GM21825 (cell line): Measurements from ENCODE around the gene PLCB3.
A peak's percentile ranks its signal among the peaks of the same experiment; 100 is the strongest.

Experiments
- ATAC-seq: cut with Tn5 transposase; IDR thresholded peaks from one replicate; pipeline ENCODE4 v1.9.1; 2021; ENCODE audit warnings: mild to moderate bottlenecking, moderate library complexity; ENCODE audit not compliant: unreplicated experiment

PLCB3 gene

DNA sequence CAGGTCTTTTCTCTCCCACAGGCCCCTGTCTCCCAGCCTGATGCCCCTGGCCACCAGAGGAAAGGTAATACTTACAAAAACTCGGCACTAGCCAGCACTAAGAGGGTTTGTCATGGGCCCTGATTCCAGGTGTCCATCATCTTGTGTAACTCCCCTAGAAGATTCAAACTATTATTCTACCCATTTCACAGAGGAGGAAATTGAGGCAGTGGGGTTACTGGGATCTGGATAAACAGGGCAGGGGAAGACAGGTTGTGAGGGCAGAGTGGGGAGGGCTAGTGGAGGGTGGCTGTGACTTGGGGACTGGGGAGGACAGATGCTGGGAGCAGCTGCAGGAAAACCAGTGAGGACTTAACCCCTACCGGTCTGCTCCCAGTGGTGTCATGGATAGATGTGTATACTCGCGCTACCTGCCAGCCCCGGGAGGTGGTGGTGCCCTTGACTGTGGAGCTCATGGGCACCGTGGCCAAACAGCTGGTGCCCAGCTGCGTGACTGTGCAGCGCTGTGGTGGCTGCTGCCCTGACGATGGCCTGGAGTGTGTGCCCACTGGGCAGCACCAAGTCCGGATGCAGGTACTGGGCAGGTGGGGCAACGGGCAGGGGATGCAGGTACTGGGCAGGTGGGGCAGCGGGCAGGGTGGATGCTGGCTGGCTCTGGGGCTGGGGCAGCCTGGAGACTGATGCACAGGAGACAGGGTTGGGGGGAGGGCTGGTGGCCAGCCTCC lies 15.7 kb upstream of the PLCB3 start:
- no peak for ATAC-seq

DNA sequence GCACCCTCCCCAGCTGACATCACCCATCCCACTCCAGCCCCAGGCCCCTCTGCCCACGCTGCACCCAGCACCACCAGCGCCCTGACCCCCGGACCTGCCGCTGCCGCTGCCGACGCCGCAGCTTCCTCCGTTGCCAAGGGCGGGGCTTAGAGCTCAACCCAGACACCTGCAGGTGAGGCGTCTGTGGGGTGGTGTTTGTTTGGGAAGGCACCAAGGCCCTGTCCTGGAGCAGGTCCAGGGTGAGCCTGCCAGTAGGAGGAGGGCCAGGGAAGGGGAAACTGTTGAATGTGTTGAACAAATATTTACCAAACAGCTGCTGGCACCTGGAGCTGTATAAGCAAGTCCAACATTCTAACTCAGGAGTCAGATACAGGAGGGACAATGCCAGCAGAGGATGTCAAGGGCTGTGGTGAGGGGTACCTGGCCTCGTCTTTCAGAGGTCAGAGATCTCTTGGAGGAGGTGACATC lies 13.8 kb upstream of the PLCB3 start:
- ATAC-seq, result no peak

- ATAC-seq, result no peak
These were observed 13.3 kb upstream of the PLCB3 start for GRCh38 chr11:64238076-64238475.

- ATAC-seq, result no peak
These were observed 12.3 kb upstream of the PLCB3 start for GRCh38 chr11:64238999-64239398.

DNA sequence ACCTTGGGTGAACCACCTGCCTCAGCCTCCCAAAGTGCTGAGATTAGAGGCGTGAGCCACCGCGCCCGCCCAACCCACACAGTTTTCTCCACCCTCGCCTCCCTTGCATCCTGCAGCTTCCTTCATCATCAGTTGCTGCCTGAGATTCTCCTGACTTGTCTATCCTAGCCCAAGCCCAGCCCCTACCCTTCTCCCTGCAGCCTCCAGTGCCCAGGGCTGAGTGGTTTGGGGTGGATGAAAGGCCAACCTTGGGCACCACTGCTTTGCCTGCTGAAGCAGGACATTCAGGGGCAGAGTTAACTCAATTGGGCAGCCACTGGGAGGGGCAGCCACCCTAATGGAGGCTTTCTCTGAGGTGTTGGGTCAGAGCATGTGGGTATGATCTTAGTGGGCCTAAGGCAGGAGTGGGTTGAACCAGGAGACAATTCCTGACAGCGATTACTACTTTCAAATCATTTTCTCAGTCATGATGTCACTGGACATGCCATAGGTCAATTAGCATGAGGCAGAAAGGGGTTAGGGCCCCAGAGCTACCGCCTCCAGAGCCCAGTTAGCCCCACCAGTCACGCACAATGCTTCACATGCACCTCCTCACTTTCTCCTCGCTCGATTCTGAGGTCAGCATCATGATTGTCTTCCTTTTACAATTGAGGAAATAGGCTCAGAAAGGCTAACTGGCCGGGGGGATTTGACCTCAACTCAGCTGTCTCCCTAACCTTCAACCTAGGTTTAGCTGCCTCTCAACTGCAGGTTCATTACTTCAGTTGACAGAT lies 11.5 kb upstream of the PLCB3 start:
- no peak for ATAC-seq

GRCh38 chr11:64240435-64241240 lies 10.7 kb upstream of the PLCB3 start, which contains the start of gene FKBP2:
Gene FKBP2, plus strand, starts transcription at chr11:64241095. Its CDS starts 1,293 bp downstream, at chr11:64242388.
- ATAC-seq, result peak; percentile 56

DNA sequence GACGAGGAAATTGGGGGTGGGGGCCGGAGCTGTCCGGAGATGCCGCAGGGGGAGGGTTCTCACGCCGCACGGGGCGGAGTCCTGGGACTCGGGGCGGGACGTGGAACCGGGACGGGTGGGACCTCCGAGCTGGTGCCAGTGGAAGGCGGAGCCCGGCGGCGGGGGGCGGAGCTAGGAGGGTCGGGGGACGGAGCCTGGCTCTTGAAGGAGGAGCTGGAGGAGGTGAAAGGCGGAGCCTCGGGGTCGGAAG lies 10.2 kb upstream of the PLCB3 start:
- ATAC-seq, result peak; percentile 59

GRCh38 chr11:64241491-64242374 lies 9.6 kb upstream of the PLCB3 start:
- ATAC-seq, result peak; percentile 56

GRCh38 chr11:64243236-64243854 lies 8.0 kb upstream of the PLCB3 start:
- no peak for ATAC-seq

DNA sequence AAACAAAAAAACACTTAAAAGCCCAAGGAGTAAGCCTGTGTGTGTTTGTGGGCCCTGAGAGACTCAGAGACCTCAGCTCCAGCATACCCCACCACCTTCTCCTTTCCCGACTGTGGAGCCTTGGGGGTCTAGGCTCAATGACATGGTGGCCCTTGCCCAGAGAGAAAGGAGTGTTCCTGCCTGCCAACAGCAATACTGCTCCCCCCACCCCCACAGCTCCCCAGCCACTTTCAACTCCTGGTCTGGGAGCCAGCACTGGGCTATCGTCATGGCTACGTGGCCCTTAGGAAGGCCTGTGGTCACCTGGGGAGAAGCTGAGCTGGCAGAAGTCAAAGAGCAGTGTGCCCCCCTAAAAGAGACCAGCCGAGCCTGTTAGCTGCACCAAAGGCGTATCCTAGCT lies 7.2 kb upstream of the PLCB3 start:
- no peak for ATAC-seq

- ATAC-seq, result no peak
These were observed 6.4 kb upstream of the PLCB3 start for GRCh38 chr11:64244966-64245365.

DNA sequence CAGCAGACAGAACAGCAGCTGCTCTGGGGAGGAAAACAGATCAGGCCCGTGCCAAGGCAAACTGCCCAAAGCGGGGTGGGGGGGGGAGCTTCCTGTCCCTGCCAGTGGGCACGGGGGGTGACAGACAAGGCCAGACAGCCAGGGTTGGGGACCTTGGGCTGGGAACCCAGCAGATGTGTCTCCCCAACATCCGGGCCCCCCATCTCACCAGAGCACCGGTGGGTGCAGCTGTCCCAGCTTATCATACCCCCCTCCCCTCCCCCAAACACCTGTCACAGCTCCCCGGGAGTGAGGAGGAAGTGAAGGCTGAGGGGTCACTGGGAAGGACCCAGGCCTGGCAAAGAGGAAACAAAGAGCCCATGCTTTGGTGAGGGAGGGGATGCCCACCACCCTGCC lies 5.9 kb upstream of the PLCB3 start:
- ATAC-seq, result no peak

DNA sequence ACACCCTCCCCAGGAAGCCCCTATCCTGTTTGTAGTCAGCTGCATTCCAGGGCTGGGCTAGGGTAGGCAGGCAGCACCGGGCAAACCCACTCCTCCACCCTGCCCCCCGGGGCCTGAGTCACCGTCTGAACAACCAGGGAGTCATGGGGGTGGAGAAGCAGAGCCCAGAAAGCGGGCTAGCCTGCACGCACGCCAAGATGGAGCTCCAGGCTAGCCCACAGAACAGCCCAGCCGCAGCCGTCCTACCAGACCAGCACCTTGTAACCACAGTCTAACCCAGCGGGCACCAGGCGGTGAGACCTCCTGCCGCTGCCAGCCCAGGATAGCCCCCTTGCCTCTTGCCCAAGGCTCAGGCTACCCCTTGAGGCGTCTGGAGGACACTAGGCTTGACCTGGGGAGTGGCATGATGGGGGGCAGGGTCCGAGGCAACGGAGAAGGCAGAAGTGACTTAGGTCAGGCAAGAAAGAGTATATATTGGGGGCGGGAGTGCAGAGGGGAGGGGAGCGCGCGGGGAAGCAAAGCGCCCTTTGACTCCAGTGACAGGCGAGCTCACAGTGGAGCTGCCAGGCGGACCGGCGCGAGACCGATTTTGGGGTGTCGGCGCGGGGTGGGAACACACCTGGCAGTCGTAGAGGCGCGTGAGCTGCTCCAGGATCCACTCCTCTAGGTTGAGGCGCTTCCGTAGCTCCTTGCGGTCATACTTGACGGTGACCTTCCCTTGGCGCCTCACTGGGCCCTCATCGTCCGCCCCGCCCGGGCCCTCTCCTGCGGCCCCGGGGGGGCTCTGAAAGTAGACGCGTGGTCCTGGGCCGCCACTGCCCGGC lies 5.3 kb upstream of the PLCB3 start:
- no peak for ATAC-seq

GRCh38 chr11:64246621-64246870 lies 4.8 kb upstream of the PLCB3 start:
- ATAC-seq, result peak; percentile 5

- peak; percentile 28 for ATAC-seq
These were observed 4.2 kb upstream of the PLCB3 start, which contains the start of gene PPP1R14B for GRCh38 chr11:64246871-64247728. Gene PPP1R14B, minus strand, starts transcription at chr11:64246943. Its CDS starts 270 bp downstream, at chr11:64246673.

GRCh38 chr11:64247729-64248531 lies 3.4 kb upstream of the PLCB3 start:
- ATAC-seq, result no peak

DNA sequence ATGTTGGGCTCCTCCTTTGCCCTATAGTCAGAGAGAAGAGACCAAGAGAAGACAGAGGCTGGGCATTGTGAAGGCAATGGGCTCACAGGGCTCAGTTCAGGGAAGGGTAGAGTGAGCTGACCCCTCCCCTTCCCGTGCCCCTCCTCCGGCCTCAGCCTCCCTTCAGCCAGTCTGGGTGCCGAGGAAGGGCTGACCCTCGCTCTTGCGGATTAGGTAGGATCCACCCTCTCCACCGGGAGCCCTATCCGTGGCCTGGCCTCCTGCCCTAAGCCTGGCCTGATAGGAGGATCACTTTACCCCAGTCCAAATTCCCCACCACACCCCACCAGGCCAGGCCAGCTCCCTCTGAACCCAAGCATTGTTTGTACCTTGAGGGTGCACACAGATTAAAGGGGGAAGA lies 2.8 kb upstream of the PLCB3 start:
- ATAC-seq, result no peak

GRCh38 chr11:64249038-64249437 lies 2.3 kb upstream of the PLCB3 start:
- ATAC-seq, result no peak
